NT2/D1 (cell line): ENCODE measurements around the gene ZIM2.

ENCODE experiments used
- SUZ12 ChIP-seq: IDR thresholded peaks from 2 replicates; pipeline ENCODE4 v1.6.1; 2011; ENCODE audit not compliant: insufficient read length, insufficient read depth; ENCODE audit errors: extremely low read depth
- ZNF274 ChIP-seq: IDR thresholded peaks from 2 replicates; pipeline ENCODE4 v1.6.1; 2011; ENCODE audit warnings: mild to moderate bottlenecking, low read depth, low read length

GRCh38 chr19:56822755-56823154 is 17.8 kb downstream of the ZIM2 start:
- no peak for TF ChIP-seq ZNF274
- no peak for TF ChIP-seq SUZ12
